Measurements from ENCODE around the gene TNFSF8. TPM values are rescaled to one million over a fixed set of nuclear protein-coding genes. Genes with fewer than 3 reads are reported as not detected.
A peak's percentile ranks its signal among the peaks of the same experiment; 100 is the strongest.

The TNFSF8 gene
- total RNA-seq, 1 donor from 2014 or later = 1.5 TPM

- no peak for DNase-seq (ENCODE audit: low spot score)
These were observed 25.0 kb downstream of the TNFSF8 start for GRCh38 chr9:114905170-114905940.

- DNase-seq (ENCODE audit: low spot score) = no peak
These were observed 27.4 kb downstream of the TNFSF8 start for GRCh38 chr9:114902786-114903524.

GRCh38 chr9:114900942-114901802, 29.2 kb downstream of the TNFSF8 start:
- DNase-seq (ENCODE audit: low spot score) = no peak

- DNase-seq (ENCODE audit: low spot score) = no peak
These were observed 30.4 kb downstream of the TNFSF8 start for GRCh38 chr9:114899995-114900394.

- no peak for DNase-seq (ENCODE audit: low spot score)
These were observed 30.9 kb downstream of the TNFSF8 start for GRCh38 chr9:114899461-114899860.

GRCh38 chr9:114898741-114899140, 31.6 kb downstream of the TNFSF8 start:
- DNase-seq (ENCODE audit: low spot score) = peak; percentile 47

- no peak for DNase-seq (ENCODE audit: low spot score)
These were observed 33.2 kb downstream of the TNFSF8 start for GRCh38 chr9:114897196-114897595.

- no peak for DNase-seq (ENCODE audit: low spot score)
These were observed 34.0 kb downstream of the TNFSF8 start for GRCh38 chr9:114896344-114896743.

- DNase-seq (ENCODE audit: low spot score) = no peak
These were observed 34.8 kb downstream of the TNFSF8 start for GRCh38 chr9:114895521-114895991.

GRCh38 chr9:114894609-114895433, 35.6 kb downstream of the TNFSF8 start:
- DNase-seq (ENCODE audit: low spot score) = no peak

GRCh38 chr9:114894206-114894605, 36.2 kb downstream of the TNFSF8 start:
- DNase-seq (ENCODE audit: low spot score) = no peak

GRCh38 chr9:114893221-114894010, 37.0 kb downstream of the TNFSF8 start:
- DNase-seq (ENCODE audit: low spot score) = no peak

- no peak for DNase-seq (ENCODE audit: low spot score)
These were observed 40.6 kb downstream of the TNFSF8 start for GRCh38 chr9:114889802-114890224.

GRCh38 chr9:114888607-114889006, 41.8 kb downstream of the TNFSF8 start:
- no peak for DNase-seq (ENCODE audit: low spot score)

- DNase-seq (ENCODE audit: low spot score) = no peak
These were observed 42.4 kb downstream of the TNFSF8 start for GRCh38 chr9:114887963-114888362.

- DNase-seq (ENCODE audit: low spot score) = peak; percentile 81
These were observed 45.5 kb downstream of the TNFSF8 start for GRCh38 chr9:114884787-114885452.

GRCh38 chr9:114883709-114884108, 46.7 kb downstream of the TNFSF8 start:
- no peak for DNase-seq (ENCODE audit: low spot score)

GRCh38 chr9:114880291-114880745, 50.1 kb downstream of the TNFSF8 start:
- no peak for DNase-seq (ENCODE audit: low spot score)

GRCh38 chr9:114878879-114879564, 51.4 kb downstream of the TNFSF8 start:
- no peak for DNase-seq (ENCODE audit: low spot score)

Measured in ureter (tissue), 1 donor.